ENCODE measurements around the gene ZNRF1.

The ZNRF1 gene

GRCh38 chr16:74991268-74991592 is 7.6 kb upstream of the ZNRF1 start:
- H3K27ac ChIP-seq = no peak overlapping the region
- no peak overlapping the region for H3K4me3 ChIP-seq
- TF ChIP-seq, protein P1, sequence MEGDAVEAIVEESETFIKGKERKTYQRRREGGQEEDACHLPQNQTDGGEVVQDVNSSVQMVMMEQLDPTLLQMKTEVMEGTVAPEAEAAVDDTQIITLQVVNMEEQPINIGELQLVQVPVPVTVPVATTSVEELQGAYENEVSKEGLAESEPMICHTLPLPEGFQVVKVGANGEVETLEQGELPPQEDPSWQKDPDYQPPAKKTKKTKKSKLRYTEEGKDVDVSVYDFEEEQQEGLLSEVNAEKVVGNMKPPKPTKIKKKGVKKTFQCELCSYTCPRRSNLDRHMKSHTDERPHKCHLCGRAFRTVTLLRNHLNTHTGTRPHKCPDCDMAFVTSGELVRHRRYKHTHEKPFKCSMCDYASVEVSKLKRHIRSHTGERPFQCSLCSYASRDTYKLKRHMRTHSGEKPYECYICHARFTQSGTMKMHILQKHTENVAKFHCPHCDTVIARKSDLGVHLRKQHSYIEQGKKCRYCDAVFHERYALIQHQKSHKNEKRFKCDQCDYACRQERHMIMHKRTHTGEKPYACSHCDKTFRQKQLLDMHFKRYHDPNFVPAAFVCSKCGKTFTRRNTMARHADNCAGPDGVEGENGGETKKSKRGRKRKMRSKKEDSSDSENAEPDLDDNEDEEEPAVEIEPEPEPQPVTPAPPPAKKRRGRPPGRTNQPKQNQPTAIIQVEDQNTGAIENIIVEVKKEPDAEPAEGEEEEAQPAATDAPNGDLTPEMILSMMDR (IDR thresholded peaks at IDR 0.05) = no peak

DNA sequence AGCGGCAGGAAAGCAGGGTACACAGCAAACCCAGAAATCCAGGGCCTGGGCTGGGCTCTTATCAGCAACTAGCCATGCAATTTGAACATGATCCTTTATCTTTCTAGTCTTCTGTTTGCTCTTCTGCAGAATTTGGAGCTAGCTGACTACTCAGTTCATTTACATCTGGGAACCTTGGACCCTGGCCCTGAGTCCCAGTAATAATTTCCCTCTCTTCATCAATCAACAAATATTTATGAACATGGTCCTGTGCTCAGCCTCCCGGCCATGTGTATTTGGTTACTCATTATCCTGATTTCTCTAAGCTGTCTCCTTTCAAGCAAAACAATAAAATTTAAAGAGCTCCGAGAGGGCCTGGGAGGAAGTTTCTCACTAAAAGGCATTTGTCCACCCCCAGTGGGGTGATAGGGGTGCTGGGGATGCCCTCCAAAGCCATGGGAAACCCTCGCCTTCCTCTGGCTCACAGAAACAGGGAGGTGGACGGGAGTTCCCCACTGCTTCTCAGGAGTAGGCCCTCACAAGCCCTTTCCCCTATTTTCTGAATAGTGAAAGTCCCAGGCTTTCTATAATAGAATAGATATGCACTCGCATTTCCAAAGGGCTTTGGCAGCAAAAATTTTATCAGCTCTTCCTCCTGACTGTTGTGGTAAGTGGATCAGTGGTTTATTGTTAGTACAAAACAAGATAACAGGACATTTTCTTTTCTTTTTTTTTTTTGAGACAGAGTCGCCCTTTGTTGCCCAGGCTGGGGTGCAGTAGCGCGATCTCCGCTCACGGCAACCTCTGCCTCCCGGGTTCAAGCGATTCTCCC is 7.0 kb upstream of the ZNRF1 start:
- TF ChIP-seq, protein P1 (IDR thresholded peaks at IDR 0.05) = no peak
- H3K4me3 ChIP-seq = no peak overlapping the region
- DNase-seq (ENCODE audit: low spot score) = no peak
- H3K27ac ChIP-seq = no peak overlapping the region

More at GRCh38 chr16:74991268-74991592, 7.6 kb upstream of the ZNRF1 start:
- DNase-seq (ENCODE audit: low spot score) = no peak

DNA sequence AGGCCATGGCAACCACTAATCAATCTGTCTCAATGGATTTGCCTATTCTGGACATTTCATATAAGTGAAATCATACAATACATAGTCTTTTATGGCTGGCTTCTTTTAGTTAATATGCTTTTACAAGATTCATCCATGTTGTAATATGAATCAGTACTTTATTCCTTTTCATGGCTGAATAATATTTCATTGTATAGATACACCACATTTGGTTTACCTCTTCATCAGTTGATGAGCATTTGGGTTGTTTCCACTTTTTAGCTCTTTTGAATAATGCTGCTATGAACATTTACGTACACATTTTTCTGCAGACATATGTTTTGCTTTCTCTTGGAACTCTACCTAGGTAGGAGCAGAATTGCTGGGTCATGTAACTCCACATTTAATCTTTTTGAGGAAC is 2.8 kb upstream of the ZNRF1 start:
- no peak for DNase-seq (ENCODE audit: low spot score)
- H3K27ac ChIP-seq = no peak overlapping the region
- TF ChIP-seq, protein P1 (IDR thresholded peaks at IDR 0.05) = no peak
- H3K4me3 ChIP-seq = no peak overlapping the region

DNA sequence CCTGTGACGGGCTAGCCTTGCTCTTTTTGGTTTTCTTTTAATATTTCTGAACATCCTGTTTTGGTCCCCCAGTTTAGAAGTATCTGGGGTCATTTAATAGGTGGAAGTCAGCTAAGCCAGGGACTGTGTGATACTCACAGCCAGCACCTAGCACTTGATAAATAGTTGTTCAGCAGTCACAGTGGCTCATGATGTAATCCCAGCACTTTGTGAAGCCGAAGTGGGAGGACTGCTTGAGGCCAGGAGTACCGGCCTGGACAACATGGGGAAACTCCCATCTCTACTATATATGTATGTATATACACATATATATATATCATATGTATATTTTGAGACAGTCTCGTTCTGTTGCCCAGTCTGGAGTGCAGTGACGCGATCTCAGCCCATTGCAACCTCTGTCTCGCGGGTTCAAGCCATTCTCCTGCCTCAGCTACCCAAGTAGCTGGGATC is 1.8 kb upstream of the ZNRF1 start:
- H3K4me3 ChIP-seq = no peak overlapping the region
- DNase-seq (ENCODE audit: low spot score) = peak; percentile 56
- TF ChIP-seq, protein P1 (IDR thresholded peaks at IDR 0.05) = no peak
- no peak overlapping the region for H3K27ac ChIP-seq

DNA sequence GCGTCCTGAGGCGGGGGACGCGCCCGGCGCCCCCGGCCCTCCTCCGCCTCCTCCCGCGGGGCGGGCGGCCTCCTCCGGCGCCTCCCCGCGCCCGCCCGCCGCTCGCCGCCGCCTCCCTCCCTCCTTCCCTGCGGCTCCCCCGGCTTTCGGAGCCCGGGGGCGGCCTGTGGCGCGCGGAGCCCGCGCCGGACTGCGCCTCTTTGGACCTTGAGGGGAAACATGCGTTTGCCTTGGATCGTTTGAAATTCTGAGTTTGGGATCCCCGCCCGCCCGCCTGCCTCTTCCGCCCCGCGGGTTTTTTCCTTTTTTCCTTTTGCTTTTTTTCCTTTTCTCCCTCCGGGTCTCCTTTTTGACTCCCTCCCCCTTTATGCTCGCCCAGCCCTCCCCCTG is 390 bp downstream of the ZNRF1 start:
- Histone ChIP-seq H3K27ac (peak overlapping the region; percentile 70 to 92), H3K4me3 (peak overlapping the region; percentile 96)
- TF ChIP-seq, protein P1 (IDR thresholded peaks at IDR 0.05) = no peak
- DNase-seq (ENCODE audit: low spot score) = no peak

GRCh38 chr16:74999609-75000480 is 1.0 kb downstream of the ZNRF1 start:
- Histone ChIP-seq H3K27ac (peak overlapping the region; percentile 70 to 92), H3K4me3 (peak overlapping the region; percentile 96)
- TF ChIP-seq, protein P1 (IDR thresholded peaks at IDR 0.05) = no peak
- no peak for DNase-seq (ENCODE audit: low spot score)

Data from coronary artery (tissue), 2 donors.